ENCODE results near the gene WDR88. TPM values are rescaled to one million over a fixed set of nuclear protein-coding genes. Genes with fewer than 3 reads are reported as not detected.
"Not testable (repeated sequence)": the region's sequence is repeated elsewhere in the genome, so short reads cannot be mapped to it uniquely, and the experiment has no call there.

Gene WDR88
- total RNA-seq, 1 donor from 2014 or later, result not detected

GRCh38 chr19:33126712-33127111 lies 5.2 kb upstream of the WDR88 start:
- not testable (repeated sequence) for DNase-seq (ENCODE audit: low spot score)

GRCh38 chr19:33129901-33130300 lies 2.0 kb upstream of the WDR88 start:
- no peak for DNase-seq (ENCODE audit: low spot score)

- no peak for DNase-seq (ENCODE audit: low spot score)
These were observed 1.5 kb upstream of the WDR88 start for GRCh38 chr19:33130433-33130832.

- DNase-seq (ENCODE audit: low spot score), result no peak
These were observed 511 bp downstream of the WDR88 start for GRCh38 chr19:33132425-33132824.

- DNase-seq (ENCODE audit: low spot score), result no peak
These were observed 1.6 kb downstream of the WDR88 start for GRCh38 chr19:33133438-33134031.

- no peak for DNase-seq (ENCODE audit: low spot score)
These were observed 2.7 kb downstream of the WDR88 start for GRCh38 chr19:33134571-33135041.

- DNase-seq (ENCODE audit: low spot score), result no peak
These were observed 7.3 kb downstream of the WDR88 start for GRCh38 chr19:33139165-33139564.

GRCh38 chr19:33143897-33144405 lies 12.0 kb downstream of the WDR88 start:
- peak; percentile 63 for DNase-seq (ENCODE audit: low spot score)

GRCh38 chr19:33146209-33146608 lies 14.3 kb downstream of the WDR88 start:
- no peak for DNase-seq (ENCODE audit: low spot score)

- no peak for DNase-seq (ENCODE audit: low spot score)
These were observed 15.6 kb downstream of the WDR88 start for GRCh38 chr19:33147538-33147937.

GRCh38 chr19:33150852-33151518 lies 19.1 kb downstream of the WDR88 start:
- no peak for DNase-seq (ENCODE audit: low spot score)

- DNase-seq (ENCODE audit: low spot score), result no peak
These were observed 20.3 kb downstream of the WDR88 start for GRCh38 chr19:33152176-33152575.

GRCh38 chr19:33152625-33153024 lies 20.7 kb downstream of the WDR88 start:
- not testable (repeated sequence) for DNase-seq (ENCODE audit: low spot score)

- DNase-seq (ENCODE audit: low spot score), result not testable (repeated sequence)
These were observed 22.4 kb downstream of the WDR88 start for GRCh38 chr19:33154313-33154712.

GRCh38 chr19:33156334-33156733 lies 24.4 kb downstream of the WDR88 start:
- no peak for DNase-seq (ENCODE audit: low spot score)

- no peak for DNase-seq (ENCODE audit: low spot score)
These were observed 26.0 kb downstream of the WDR88 start for GRCh38 chr19:33157906-33158305.

- DNase-seq (ENCODE audit: low spot score), result no peak
These were observed 26.5 kb downstream of the WDR88 start for GRCh38 chr19:33158365-33158764.

- no peak for DNase-seq (ENCODE audit: low spot score)
These were observed 27.2 kb downstream of the WDR88 start for GRCh38 chr19:33159149-33159548.

- DNase-seq (ENCODE audit: low spot score), result no peak
These were observed 28.0 kb downstream of the WDR88 start for GRCh38 chr19:33159893-33160292.

- no peak for DNase-seq (ENCODE audit: low spot score)
These were observed 29.3 kb downstream of the WDR88 start for GRCh38 chr19:33161201-33161600.

- no peak for DNase-seq (ENCODE audit: low spot score)
These were observed 31.6 kb downstream of the WDR88 start for GRCh38 chr19:33163481-33163880.

- DNase-seq (ENCODE audit: low spot score), result not testable (repeated sequence)
These were observed 34.1 kb downstream of the WDR88 start for GRCh38 chr19:33166037-33166436.

GRCh38 chr19:33167438-33167837 lies 35.5 kb downstream of the WDR88 start:
- DNase-seq (ENCODE audit: low spot score), result no peak

Data from ureter (tissue), 1 donor.